Spleen (tissue), 11 donors: ENCODE results near the gene MSH5. TPM values are rescaled to one million over a fixed set of nuclear protein-coding genes. Genes with fewer than 3 reads are reported as not detected.
"Not testable (repeated sequence)": the region's sequence is repeated elsewhere in the genome, so short reads cannot be mapped to it uniquely, and the experiment has no call there.

ENCODE experiments used
- DNase-seq: peaks from one replicate; pipeline ENCODE4 v3.0.0-alpha.2; 2020
- H3K27ac ChIP-seq, 8 donors: fragments of 200-600 bp; sonication (generic) in 7 of 8; 1 replicate in 4 of 8; 2 replicates in 4 of 8; pipeline versions ENCODE4 v1.5.0 to v1.8.0; 2016 to 2021; ENCODE audit warnings: inconsistent platforms in 4 of 8, mild to moderate bottlenecking in 4 of 8, moderate library complexity in 1 of 8
- H3K27me3 ChIP-seq, 7 donors: fragments of 200-600 bp; sonication (generic) in 6 of 7; replicated peaks in 1 of 7; 1 replicate in 4 of 7; 2 replicates in 3 of 7; pipeline versions ENCODE4 v1.5.0 to v1.8.0; 2016 to 2021; ENCODE audit warnings: inconsistent platforms in 3 of 7, mild to moderate bottlenecking in 1 of 7
- H3K36me3 ChIP-seq, 6 donors: fragments of 200-600 bp; sonication (generic) in 5 of 6; 1 replicate in 4 of 6; 2 replicates in 2 of 6; pipeline versions ENCODE4 v1.5.0 to v1.8.0; 2016 to 2021; ENCODE audit warnings: inconsistent platforms in 2 of 6
- H3K4me1 ChIP-seq, 6 donors: fragments of 200-600 bp; sonication (generic) in 5 of 6; 1 replicate in 3 of 6; 2 replicates in 3 of 6; pipeline versions ENCODE4 v1.5.0 to v1.8.0; 2016 to 2021; ENCODE audit warnings: inconsistent platforms in 3 of 6
- H3K4me3 ChIP-seq, 8 donors: fragments of 200-600 bp; sonication (generic) in 7 of 8; 1 replicate in 4 of 8; 2 replicates in 4 of 8; pipeline versions ENCODE4 v1.5.0 to v1.8.0; 2016 to 2021; ENCODE audit warnings: inconsistent platforms in 4 of 8, mild to moderate bottlenecking in 4 of 8, moderate library complexity in 2 of 8
- H3K9me3 ChIP-seq, 8 donors: fragments of 200-600 bp; sonication (generic) in 7 of 8; 1 replicate in 4 of 8; 2 replicates in 4 of 8; pipeline versions ENCODE4 v1.5.0 to v1.8.0; 2016 to 2021; ENCODE audit warnings: inconsistent platforms in 4 of 8
- CTCF ChIP-seq, 11 experiments: fragments of 200-600 bp in 7 of 11; fragments of 450-650 bp in 4 of 11; sonication (generic) in 4 of 11; IDR thresholded peaks in 8 of 11; conservative IDR thresholded peaks in 3 of 11; 1 replicate in 7 of 11; 2 replicates in 4 of 11; pipeline versions ENCODE4 v1.4.0 to v1.8.0; 2016 to 2021; ENCODE audit warnings: antibody characterized with exemption in 11 of 11, inconsistent platforms in 4 of 11, mild to moderate bottlenecking in 1 of 11
- POLR2A ChIP-seq, 3 donors: fragments of 450-650 bp; IDR thresholded peaks; one replicate each; pipeline ENCODE4 v1.5.1; 2017; ENCODE audit warnings: antibody characterized with exemption in 3 of 3, mild to moderate bottlenecking in 1 of 3
- POLR2AphosphoS5 ChIP-seq, 3 donors: sonication (generic); formaldehyde crosslinking; IDR thresholded peaks; one replicate each; pipeline ENCODE4 v1.5.1; 2017; ENCODE audit warnings: antibody characterized with exemption in 3 of 3
- WGBS, 5 donors: extraction: QIAGEN DNeasy Blood & Tissue Kit in 3 of 5; methylation state at CpG; one replicate each; pipeline versions ENCODE4 v1.1.5 to v1.1.7; 2013 to 2018; 5-methylcytosine and 5-hydroxymethylcytosine counted together
- intact Hi-C: fragments of 100-400 bp; cut with DNase I; formaldehyde crosslinking; loops from one replicate; pipeline ENCODE4 v1.15.0; 2023; ENCODE audit warnings: low total_unique reads
- polyA plus RNA-seq, 3 donors: library from polyadenylated mRNA; stranded (reverse); fragments of 200-250 nt; gene quantifications; one replicate each; pipeline ENCODE4 v1.2.1, GENCODE V29; 2013
- total RNA-seq, 7 donors: library from RNA; depleted of rRNA in 3 of 7; stranded (reverse); fragments of >200 nt in 3 of 7; fragmentation: NEBNext Ultra II Directional in 4 of 7; extraction: Animal tissue kit (Norgen Biotek cat#: 25700) in 4 of 7; gene quantifications; one replicate each; pipeline versions ENCODE4 v1.1.0 to v1.2.1, GENCODE V29; 2016 to 2021
- donor health status: healthy with polysubstance abuse.
- donor health status: DM: no; HTN: no; CAD: no; lungs with moderate emphysema.
- donor health status: DM: no; HTN: no; CAD: no.
- donor health status: Bipolar disorder and iron deficiency.
- donor health status: healthy.
- donor health status: DM: no; HTN: no; CAD: no.
- donor health status: DM: yes; HTN: yes; CAD: no.

The MSH5 gene
- total and polyA plus RNA-seq, 10 donors: 11.2 to 35.2 (median 26.8) TPM

- Histone ChIP-seq H3K36me3 (no peaks in the 10 kb centered on the region), H3K4me1 (peaks cover 0 to 30% (median 16%) of the 10 kb centered on the region in 6 donors), H3K27me3 (no peaks in the 10 kb centered on the region), H3K27ac (no peak overlapping the region), H3K4me3 (no peak overlapping the region), H3K9me3 (no peaks in the 10 kb centered on the region)
- intact Hi-C loops: no loop called here
- no peak for DNase-seq
- WGBS, 5 donors: 90 to 96% (median 92%) methylated on average over 3 of the region's 3 CpGs
- TF ChIP-seq CTCF (IDR thresholded peaks at IDR 0.05 in 8 of 11, conservative IDR thresholded peaks at IDR 0.05 in 3 of 11) (no peak), POLR2AphosphoS5 (IDR thresholded peaks at IDR 0.05) (no peak), POLR2A (IDR thresholded peaks at IDR 0.05) (no peak)
Observed at GRCh38 chr6:31708224-31708623, 31.6 kb upstream of the MSH5 start.

- H3K4me3 ChIP-seq, intact Hi-C loops: not testable (repeated sequence)
- WGBS, 5 donors: 82 to 92% (median 85%) methylated on average over 11 of the region's 11 CpGs
Observed at GRCh38 chr6:31709157-31709556, 30.6 kb upstream of the MSH5 start.

GRCh38 chr6:31710523-31711219 lies 29.1 kb upstream of the MSH5 start:
- DNase-seq: no peak
- Histone ChIP-seq H3K4me1 (peaks cover 0 to 20% (median 8%) of the 10 kb centered on the region in 6 donors), H3K9me3 (no peaks in the 10 kb centered on the region), H3K27ac (peak overlapping the region in 1 of 8 donors; percentile 9), H3K36me3 (no peaks in the 10 kb centered on the region), H3K4me3 (no peak overlapping the region), H3K27me3 (no peaks in the 10 kb centered on the region)
- TF ChIP-seq POLR2A (IDR thresholded peaks at IDR 0.05) (no peak), CTCF (IDR thresholded peaks at IDR 0.05 in 8 of 11, conservative IDR thresholded peaks at IDR 0.05 in 3 of 11) (no peak), POLR2AphosphoS5 (IDR thresholded peaks at IDR 0.05) (no peak)
- 66 to 82% (median 69%) methylated on average over 5 of the region's 5 CpGs for WGBS, 5 donors
- intact Hi-C loops: no loop called here

More at GRCh38 chr6:31709157-31709556, 30.6 kb upstream of the MSH5 start:
- not testable (repeated sequence) for H3K36me3 ChIP-seq, H3K27ac ChIP-seq, H3K9me3 ChIP-seq, DNase-seq, H3K27me3 ChIP-seq
- H3K4me1 ChIP-seq: peaks cover 0 to 21% (median 8%) of the 10 kb centered on the region in 6 donors

- H3K4me3 ChIP-seq: no peak overlapping the region
Observed at GRCh38 chr6:31711233-31711632, 28.6 kb upstream of the MSH5 start.

More at GRCh38 chr6:31711233-31711632, 28.6 kb upstream of the MSH5 start:
- no peak for TF ChIP-seq POLR2A (IDR thresholded peaks at IDR 0.05)
- no peak for TF ChIP-seq CTCF (IDR thresholded peaks at IDR 0.05 in 8 of 11, conservative IDR thresholded peaks at IDR 0.05 in 3 of 11)
- no peak for TF ChIP-seq POLR2AphosphoS5 (IDR thresholded peaks at IDR 0.05)
- peak overlapping the region in 1 of 8 donors; percentile 9 for H3K27ac ChIP-seq
- H3K9me3 ChIP-seq: no peaks in the 10 kb centered on the region
- DNase-seq: no peak
- intact Hi-C loops: no loop called here
- WGBS, 5 donors: 22 to 37% (median 29%) methylated on average over 8 of the region's 8 CpGs
- H3K27me3 ChIP-seq: no peaks in the 10 kb centered on the region
- peaks cover 0 to 20% (median 8%) of the 10 kb centered on the region in 6 donors for H3K4me1 ChIP-seq
- H3K36me3 ChIP-seq: no peaks in the 10 kb centered on the region
